Spleen (tissue), 7 donors: Measurements from ENCODE around the gene KCNS1.

Experiments used
- POLR2A ChIP-seq, 3 donors: fragments of 450-650 bp; IDR thresholded peaks; one replicate each; pipeline ENCODE4 v1.5.1; 2017; ENCODE audit warnings: antibody characterized with exemption in 3 of 3, mild to moderate bottlenecking in 1 of 3
- TF ChIP-seq, protein P1 (sequence below), 11 experiments: fragments of 200-600 bp in 7 of 11; fragments of 450-650 bp in 4 of 11; sonication (generic) in 4 of 11; IDR thresholded peaks in 8 of 11; conservative IDR thresholded peaks in 3 of 11; 1 replicate in 7 of 11; 2 replicates in 4 of 11; pipeline versions ENCODE4 v1.4.0 to v1.8.0; 2016 to 2021; ENCODE audit warnings: antibody characterized with exemption in 11 of 11, inconsistent platforms in 4 of 11, mild to moderate bottlenecking in 1 of 11
- donor health status: DM: no; HTN: no; CAD: no; lungs with moderate emphysema.
- donor health status: DM: no; HTN: no; CAD: no.
- donor health status: DM: no; HTN: no; CAD: no.

GRCh38 chr20:45111285-45111684, 10.4 kb upstream of the KCNS1 start:
- TF ChIP-seq, protein P1, sequence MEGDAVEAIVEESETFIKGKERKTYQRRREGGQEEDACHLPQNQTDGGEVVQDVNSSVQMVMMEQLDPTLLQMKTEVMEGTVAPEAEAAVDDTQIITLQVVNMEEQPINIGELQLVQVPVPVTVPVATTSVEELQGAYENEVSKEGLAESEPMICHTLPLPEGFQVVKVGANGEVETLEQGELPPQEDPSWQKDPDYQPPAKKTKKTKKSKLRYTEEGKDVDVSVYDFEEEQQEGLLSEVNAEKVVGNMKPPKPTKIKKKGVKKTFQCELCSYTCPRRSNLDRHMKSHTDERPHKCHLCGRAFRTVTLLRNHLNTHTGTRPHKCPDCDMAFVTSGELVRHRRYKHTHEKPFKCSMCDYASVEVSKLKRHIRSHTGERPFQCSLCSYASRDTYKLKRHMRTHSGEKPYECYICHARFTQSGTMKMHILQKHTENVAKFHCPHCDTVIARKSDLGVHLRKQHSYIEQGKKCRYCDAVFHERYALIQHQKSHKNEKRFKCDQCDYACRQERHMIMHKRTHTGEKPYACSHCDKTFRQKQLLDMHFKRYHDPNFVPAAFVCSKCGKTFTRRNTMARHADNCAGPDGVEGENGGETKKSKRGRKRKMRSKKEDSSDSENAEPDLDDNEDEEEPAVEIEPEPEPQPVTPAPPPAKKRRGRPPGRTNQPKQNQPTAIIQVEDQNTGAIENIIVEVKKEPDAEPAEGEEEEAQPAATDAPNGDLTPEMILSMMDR (IDR thresholded peaks at IDR 0.05 in 8 of 11, conservative IDR thresholded peaks at IDR 0.05 in 3 of 11) = no peak
- no peak for TF ChIP-seq POLR2A (IDR thresholded peaks at IDR 0.05)
